ENCODE data around the gene GP1BB.

Gene GP1BB

GRCh38 chr22:19742160-19743066 lies 19.1 kb downstream of the GP1BB start:
- DNase-seq (no peak), ATAC-seq (no peak)

- ATAC-seq (no peak), DNase-seq (no peak)
Measured at GRCh38 chr22:19743081-19743480, 19.7 kb downstream of the GP1BB start.

- DNase-seq (no peak), ATAC-seq (no peak)
Measured at GRCh38 chr22:19743651-19744050, 20.3 kb downstream of the GP1BB start.

DNA sequence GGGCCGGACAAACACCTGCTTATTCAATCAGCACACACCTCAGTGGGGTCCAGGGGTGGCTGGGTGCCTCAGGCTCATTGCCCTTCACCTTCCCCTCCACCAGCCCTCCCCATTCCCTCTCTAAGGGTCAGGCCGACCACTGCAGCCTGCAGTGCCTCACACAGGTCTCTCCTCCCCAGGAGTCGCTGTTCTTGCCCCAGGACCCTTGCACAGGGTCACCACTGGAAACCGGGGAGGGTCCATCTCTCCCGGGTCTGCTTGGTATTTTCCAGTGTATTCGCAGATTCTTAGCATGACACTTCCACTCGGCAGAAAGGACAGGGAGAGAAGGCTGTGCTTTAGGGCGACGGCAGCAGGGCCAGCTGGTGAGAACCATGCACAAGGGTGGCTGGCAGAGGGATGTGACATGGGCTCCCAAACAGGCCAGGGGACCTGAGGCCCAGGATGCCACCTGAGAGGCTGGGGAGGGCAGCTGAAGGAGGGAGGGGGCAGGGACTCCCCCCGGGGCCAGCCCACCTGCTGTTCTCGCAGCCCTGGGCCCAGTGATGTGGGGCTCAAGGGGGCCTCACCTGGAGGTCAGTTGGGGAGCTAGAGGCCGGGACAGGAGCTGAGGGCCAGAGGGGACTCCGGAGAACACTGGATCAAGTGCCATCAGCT lies 21.1 kb downstream of the GP1BB start:
- DNase-seq (no peak), ATAC-seq (no peak)

DNA sequence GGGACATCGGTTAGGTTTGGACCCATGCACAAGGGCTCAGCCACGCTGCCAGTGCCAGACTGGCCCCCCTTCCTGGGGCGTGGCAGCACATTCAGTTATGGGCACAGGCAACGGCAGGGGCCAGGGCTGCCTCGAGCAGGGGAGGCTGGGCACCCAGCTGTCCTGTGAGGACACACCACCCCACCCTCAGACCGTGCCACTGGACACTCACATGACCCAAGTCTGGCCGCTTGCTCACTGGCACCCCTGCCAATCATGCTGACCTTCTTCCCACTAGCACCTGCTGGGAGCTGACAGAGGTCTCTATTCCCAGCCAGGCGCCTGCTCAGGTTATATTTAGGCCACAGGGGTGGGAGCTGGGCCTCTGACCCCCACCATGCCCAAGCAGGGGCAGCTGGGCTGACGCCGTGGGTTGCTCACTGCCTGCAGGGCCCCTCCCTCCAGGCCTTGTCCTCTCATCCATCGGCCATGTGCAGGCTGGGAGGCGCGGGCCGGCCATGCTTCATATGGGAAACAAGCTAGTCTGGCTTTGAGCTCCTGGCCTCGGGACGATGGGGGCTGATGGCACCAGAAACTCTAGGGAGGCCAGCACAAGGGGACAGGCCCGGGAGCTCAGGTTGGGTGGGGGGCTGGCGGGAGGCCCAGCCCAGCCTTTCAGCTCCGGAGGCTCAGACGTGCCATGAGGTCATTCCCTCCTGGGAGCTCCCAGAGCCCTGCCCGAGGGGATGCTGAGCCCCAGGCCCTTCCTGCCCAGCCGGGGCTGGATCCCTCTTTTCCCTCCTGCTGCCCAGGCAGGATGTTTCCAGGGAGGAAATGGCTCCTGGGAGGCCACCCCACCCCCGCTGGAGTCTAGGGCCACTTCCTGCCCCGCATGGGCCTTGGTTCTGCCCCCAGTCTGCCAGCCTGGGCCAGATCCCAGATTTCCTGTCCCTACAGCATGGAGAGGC lies 22.1 kb downstream of the GP1BB start:
- no peak for DNase-seq

GRCh38 chr22:19746726-19747125 lies 23.4 kb downstream of the GP1BB start:
- no peak for ATAC-seq

More for the DNA sequence above, 22.1 kb downstream of the GP1BB start:
- ATAC-seq = no peak

GRCh38 chr22:19747551-19747950 lies 24.2 kb downstream of the GP1BB start:
- ATAC-seq = no peak

More at GRCh38 chr22:19746726-19747125, 23.4 kb downstream of the GP1BB start:
- DNase-seq = no peak

GRCh38 chr22:19748139-19748538 lies 24.8 kb downstream of the GP1BB start:
- DNase-seq (no peak), ATAC-seq (no peak)

More at GRCh38 chr22:19747551-19747950, 24.2 kb downstream of the GP1BB start:
- DNase-seq = no peak

DNA sequence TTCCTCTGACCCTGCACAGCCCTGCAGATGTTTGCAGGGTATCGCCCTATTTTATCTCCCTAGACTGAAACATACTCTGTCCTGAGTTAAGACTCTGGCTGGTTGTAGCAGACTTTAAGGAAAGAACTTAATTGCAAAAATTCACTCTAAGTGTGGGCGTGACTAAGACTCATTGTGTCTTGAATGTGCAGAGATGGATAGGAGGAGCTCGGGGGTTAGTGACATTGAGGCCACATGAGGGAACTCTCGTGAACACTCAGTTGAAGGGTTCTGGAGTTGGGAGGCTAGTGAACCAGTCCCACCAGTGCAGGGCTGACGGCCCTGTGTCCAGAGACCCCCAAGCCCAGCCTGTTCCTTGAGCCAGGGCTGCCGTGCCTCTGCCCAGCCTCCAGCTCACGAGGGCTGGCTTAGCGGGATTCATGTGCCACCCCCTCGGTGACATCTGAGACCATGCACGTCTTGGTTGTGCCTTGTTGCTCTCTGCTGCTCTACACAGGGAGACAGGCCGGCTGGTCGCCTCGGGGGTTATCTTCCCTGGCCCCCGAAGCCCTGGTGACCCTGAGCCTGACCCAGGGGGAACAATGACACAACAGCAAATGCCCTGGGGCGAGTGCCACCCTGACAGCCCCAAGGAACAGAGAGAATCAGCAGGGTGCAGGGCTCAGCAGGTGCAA lies 25.8 kb downstream of the GP1BB start:
- DNase-seq (no peak), ATAC-seq (no peak)

GRCh38 chr22:19749876-19750275 lies 26.5 kb downstream of the GP1BB start:
- no peak for DNase-seq
- ATAC-seq = no peak

- DNase-seq = no peak
- no peak for ATAC-seq
Measured at GRCh38 chr22:19750507-19751490, 27.5 kb downstream of the GP1BB start.

GRCh38 chr22:19751497-19752245 lies 28.3 kb downstream of the GP1BB start:
- DNase-seq = no peak
- ATAC-seq = no peak

- DNase-seq (no peak), ATAC-seq (no peak)
Measured at GRCh38 chr22:19753090-19753842, 29.9 kb downstream of the GP1BB start.

- ATAC-seq = no peak
Measured at GRCh38 chr22:19753996-19754700, 30.8 kb downstream of the GP1BB start.

GRCh38 chr22:19754701-19755144 lies 31.4 kb downstream of the GP1BB start:
- no peak for ATAC-seq
- no peak for DNase-seq

More at GRCh38 chr22:19753996-19754700, 30.8 kb downstream of the GP1BB start:
- DNase-seq = no peak

DNA sequence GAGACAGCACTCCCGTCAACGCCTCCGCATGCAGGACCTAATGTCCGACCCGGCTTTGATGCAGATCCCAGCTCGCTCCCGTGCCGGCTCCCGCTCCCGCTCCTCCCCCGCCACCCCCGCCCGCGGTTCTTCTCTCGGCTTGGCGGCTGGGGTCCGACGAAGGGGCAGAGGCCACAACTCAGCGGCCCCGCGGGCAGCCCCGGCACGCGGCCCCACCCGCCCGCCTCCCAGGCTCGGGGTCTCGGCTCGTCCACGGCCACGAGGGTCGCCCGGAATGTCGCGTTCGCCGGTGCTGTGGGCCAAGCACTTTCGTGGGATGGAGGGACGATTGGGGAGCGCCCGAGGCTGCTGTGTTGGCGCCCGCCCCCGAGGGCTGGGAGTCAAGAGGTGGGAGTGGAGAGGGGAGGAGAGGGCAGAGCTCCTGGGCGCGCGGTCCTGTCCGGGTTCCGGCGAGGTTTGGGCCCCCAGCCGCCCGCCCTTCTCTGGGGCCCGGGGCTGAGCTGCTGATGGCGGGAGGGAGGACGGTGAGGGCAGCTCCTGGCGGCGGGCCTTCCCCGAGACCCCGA lies 31.9 kb downstream of the GP1BB start:
- ATAC-seq (no peak), DNase-seq (no peak)

- no peak for ATAC-seq
Measured at GRCh38 chr22:19755722-19756287, 32.5 kb downstream of the GP1BB start.

More at GRCh38 chr22:19755722-19756287, 32.5 kb downstream of the GP1BB start:
- DNase-seq = no peak

All from stimulated activated naive CD8-positive, alpha-beta T cell treated with anti-CD3 and anti-CD28 coated beads, Interleukin-15, Interleukin-2, amounts not matched to agents 100 U/mL and 50 U/mL, for 24 hours (primary cell).